ENCODE measurements around the gene SLC38A6.

The SLC38A6 gene

DNA sequence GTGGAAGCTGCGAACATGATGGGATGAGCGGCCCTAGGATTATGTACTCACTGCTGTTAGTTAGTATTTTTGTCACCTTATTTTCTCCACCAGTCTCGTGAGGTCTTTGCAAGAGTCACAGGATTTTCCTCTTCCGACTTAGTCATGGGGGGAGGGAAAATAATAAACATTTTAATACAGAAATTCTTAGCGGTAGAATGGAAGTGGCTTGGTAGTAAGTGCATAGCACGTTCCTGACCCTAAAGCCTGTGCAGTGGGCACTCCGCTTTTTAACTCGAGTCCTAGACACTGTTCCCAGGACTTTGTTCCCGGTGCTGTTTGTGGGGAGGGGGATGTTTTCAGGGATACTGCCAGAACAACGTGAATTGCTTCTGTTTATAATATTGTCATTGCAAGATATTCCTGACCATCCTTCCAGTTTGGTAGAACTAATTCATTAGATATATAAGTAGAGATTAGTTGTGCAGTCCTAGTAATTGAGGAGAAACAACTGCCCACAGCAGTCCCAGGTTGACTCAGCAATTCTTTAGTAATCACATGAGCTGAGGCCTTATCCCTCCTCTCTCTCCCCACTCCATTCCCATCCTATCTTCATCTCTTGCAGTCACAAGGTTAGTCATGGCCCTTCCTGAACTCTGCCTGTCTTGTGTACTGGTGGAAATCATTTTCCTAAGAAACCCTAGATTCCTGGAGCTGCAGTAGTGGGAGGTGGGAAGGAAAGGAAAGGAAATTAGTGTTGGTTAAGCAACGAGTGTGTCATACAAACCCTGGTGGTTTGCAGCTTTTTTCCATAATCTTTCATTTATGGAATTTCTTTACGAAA, 799 bp downstream of the SLC38A6 start:
- no peak for DNase-seq

DNA sequence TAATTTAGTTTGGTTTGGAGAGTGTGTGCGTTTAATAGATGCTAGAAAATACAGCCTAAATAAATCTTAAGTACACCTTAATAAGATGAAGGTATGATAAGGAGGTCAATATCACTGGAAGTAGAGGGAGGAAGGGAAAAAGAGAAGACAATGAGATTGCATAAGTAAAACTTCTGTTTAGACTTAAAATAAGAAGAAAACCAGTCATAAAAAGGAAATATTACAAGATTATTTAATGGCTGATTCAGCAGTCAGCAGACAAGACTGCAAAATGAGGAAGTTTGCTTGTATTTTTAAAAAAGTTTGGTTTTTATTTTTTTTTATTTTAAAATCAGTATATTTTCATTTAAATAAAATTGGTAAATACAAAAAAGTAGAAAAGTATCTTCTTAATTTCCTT, 3.2 kb downstream of the SLC38A6 start:
- no peak for DNase-seq

DNA sequence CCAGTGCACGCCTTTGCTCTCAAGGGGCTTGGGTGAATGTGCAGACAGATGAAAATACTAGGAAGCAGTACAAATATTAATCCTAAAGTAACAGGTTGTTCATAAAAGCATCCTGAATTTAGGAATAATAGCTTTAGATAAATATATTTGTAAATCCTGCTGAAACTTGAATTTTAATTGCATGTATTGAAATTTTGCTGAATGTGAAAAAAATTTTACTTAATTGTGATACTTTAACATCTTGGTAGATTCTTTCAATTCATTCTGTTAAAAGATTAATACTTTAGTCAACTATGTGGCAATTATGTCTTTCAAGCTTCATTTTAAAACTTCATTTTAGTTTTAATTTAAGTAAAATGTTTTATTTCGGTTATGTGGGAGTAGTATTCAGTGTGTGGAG, 5.5 kb downstream of the SLC38A6 start:
- DNase-seq: no peak

DNA sequence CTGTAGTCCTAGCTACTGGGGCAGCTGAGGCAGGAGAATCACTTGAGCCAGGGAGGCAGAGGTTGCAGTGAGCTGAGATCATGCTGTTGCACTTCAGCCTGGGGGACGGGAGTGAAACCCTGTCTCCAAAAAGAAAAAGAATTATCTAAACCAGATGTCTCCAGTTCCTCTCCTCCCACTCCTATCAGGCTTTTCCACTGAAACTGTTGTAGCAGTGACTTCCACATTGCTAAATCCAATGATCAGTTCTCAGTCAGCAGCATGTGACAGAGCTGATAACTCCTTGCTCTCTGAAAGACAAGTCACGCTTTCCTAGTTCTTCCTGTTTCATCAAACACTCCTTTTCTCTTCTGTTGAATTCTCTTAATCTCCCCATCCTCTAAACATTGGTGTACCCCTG, 8.6 kb downstream of the SLC38A6 start:
- no peak for DNase-seq

DNA sequence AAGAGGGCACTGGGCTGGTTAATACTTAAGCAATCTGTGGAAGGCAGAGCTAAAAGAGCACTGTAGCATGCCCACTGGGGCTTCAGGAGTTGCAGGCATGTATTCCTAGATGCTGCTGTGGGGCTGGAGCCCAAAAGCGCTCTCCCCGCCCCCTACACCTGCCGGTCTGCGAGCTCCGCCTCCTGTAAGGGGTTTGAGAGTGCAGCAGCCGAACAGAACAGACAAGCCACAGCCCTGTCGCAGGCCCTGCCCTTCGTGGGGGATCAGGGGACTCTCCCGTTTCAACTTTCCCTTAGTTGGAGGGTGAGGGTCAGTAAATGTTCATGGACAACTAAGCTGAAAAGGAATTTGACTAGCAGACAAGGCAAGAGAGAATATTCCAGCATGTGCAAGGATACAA, 17.6 kb downstream of the SLC38A6 start:
- no peak for DNase-seq

DNA sequence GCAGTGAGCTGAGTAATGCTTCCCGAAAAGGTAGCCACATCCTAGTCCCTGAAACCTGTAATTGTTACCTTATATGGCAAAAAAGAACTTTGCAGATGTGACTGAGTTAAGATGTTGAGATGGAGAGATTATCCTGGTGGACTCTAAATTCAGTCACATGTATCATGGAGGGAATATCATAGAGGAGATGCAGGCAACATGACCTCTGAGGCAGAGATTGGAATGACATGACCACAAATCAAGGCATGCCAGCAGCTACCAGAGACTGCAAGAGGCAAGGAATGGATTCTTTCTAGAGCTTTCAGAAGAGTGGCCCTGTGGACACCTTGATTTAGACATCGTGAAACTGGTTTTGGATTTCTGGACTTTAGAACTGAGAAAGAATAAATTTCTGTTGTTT, 18.5 kb downstream of the SLC38A6 start:
- no peak for DNase-seq

DNA sequence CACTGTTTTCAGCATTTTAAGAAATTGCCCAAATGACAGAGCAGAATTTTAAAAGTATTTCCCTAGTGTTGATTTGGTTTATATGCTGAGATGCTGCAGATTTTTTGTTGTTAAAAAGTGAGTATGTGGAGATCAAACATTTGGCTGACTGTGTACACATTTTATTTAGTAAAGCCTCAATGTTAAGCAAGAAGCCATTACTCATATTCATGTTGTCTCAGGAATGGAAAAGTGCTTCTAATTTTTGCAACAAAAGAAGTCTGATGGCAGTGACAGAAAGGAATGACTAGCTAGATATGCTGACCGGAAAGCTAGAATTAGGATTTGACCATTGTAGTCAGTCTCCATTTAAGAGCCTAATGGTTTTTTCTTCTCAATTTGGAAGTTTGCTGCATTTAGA, 22.5 kb downstream of the SLC38A6 start:
- DNase-seq: no peak

DNA sequence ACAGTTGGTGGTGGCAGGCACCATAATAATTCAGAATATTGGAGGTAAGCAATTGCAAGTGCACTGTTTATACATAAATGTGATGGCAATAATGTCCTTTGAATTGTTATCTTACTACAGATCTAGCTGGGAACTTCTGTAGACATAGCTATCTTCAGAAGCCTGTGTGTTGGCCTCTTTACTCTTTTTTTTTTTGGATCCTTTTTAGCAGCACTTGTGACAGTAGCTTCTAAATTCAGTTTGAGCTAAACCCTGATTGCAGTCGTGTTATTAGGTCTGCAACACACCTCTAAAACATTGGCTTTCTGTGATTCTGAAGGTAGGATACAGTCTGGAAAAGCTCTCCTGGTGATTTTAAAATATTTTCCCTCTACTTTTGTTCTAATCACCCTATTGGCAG, 38.5 kb downstream of the SLC38A6 start:
- no peak for DNase-seq

DNA sequence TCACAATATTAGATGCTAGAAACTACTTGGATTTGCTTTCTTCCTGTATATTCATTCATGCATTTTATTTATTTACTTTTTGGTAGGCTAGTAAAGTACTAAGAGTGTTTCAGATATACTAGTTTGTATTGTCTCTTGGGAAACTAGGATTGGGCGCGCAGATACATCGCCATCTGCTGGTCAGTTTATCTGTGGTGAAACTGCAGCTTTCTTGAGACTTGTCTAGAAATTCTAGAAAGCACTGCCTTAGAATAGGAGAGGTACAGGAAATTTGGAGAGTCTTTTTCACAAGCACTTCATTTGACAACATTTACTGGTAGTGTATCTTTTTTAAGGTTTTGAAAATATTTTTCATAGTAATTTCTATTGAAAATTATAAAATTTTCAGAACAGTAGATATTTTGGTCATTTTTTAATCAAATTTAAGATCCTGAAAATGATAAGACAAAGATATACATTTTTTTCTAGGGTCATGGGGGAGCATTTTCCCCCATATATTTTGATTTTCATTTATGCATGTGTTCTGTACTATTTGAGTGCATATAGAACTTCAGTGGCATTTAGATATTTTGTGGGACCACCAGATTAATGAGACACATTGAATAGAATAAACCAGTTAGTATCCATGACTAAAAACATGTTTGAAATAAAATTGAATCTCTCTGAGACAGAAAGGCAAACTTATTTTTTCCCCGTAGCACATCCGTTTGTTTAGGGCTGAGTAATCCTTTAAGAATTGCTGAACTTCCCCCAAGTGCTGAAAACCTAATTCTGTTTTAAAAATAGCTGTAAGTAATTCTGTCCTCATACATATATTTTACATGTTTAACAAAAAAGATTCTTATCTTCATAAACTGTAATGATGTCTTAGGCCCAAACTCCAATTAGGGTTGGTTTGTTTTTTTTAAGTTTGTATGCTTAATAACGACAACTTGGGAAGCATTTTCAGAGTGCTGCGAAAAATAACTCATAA, 44.5 kb downstream of the SLC38A6 start:
- peak; percentile 12 for DNase-seq

DNA sequence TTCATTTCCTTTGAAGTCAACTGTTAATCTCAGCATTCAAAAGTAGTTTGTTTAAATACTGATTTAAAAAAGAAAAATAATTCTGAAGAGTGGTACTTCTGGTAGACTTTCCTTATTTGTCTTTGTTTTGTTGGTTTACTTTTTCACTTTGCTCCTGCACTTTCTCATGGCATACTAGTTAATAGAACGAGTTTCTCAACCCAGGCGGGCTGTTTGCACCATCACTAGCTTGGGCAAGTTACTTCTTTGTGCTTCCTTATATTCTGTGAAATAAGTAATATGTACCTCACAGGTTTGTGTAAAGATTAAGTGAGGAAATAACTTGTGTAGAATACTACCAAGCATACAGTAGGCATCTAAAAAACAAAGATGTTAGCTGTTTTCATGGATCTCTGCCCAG, 45.5 kb downstream of the SLC38A6 start:
- DNase-seq: no peak

DNA sequence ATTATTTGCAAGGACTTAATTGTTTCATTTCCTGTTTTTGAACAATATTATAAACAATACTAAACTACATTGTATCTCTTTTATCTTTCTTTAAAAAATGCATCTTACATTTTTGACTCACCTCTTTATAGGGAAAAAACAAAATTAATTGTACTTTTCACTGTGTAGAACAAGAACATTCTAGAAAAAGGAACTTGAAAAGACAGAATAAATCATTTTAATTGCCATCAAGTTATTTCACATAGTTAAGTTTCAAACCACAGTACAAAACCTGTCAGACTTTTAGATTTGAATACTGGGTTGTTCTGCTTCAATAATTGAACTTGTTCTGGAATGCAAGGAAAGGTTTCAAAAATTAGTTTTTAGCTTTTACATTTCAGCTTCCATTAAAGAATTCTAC, 50.0 kb downstream of the SLC38A6 start:
- no peak for DNase-seq

DNA sequence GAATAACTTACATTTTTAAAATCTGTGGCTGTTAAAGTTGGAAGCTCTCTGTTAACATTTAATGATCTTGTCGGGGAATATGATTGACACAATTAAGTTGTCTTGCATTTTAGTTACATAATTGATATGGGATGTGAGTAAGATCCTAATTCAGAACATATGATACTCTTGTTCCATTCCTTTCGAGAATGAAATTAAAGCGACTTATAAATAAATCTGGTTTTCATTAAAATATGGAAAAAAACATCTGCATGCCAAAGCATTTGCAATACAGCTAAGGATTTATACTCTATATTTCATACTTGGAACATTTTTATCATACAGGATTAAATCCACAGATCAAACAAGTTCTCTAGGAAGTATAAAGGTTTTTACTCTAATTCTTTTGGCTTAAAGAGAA, 52.0 kb downstream of the SLC38A6 start:
- DNase-seq: no peak

DNA sequence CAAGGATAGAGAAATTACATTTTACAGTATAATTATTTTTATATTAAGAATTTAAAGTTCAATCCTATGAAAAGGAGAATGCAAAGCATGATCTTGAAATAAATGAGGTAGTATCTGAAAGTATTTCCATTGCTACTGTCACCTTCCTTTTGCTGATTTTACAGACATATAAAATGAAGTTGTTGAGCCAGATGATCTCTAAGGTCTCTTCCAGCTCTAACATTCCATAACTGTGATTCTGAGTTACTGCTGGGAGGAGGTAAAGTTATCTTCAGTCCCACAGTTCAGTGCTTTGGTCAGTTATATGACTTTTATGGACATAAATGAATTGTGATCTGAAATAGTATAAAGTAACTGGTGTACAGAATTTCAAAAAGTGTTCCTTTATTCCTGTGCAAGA, 52.8 kb downstream of the SLC38A6 start:
- no peak for DNase-seq

DNA sequence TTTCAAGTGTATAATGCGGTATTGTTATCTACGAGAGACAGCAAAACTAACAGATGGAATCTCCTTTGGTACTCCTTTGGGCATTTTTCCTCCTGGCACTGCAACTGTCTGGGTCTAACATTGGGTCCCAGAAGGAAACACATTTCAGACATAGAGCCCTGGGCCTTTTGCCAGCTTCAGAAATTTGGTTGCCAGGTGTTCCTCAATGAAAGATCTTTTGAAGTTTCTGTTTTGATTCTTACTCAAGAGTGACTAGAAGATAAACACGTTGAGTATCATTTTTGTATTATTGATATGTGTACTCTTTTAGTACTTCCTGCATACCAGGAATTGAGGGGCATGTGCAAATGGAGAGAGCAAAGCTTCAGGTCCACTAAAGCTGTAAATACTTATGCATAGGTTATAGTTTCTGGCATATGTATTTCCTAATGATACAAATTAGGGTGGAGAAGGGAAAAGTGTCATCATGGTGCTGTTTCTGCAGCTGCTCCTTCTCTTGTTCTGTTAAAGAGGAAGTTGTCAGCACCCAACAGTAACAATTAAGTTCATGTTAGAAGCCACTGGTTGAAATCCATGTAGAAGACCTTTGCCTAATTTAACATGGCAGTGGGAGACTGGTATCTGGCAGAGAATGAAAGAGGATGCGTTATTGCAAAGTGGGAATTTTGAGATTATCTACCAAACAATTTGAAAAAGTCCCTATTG, 53.5 kb downstream of the SLC38A6 start:
- no peak for DNase-seq

DNA sequence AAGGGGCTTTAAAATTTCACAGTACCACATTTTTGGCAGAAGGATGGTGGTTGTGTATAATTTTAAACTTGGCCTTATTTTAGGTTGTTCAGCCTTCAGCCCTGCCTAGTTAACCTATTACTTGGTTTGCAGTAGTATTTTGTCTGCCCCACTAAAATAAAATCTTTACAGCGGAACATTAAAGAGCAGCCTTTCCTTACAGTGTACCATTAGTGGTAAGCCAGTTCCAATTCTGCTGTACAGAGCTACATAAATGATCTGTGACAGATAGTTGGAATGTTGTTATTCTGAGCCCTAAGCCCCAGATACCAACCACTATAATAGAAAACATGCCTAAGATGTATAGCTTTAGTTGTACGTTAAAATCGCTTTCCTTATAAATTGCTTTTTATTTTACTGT, 56.2 kb downstream of the SLC38A6 start:
- no peak for DNase-seq

DNA sequence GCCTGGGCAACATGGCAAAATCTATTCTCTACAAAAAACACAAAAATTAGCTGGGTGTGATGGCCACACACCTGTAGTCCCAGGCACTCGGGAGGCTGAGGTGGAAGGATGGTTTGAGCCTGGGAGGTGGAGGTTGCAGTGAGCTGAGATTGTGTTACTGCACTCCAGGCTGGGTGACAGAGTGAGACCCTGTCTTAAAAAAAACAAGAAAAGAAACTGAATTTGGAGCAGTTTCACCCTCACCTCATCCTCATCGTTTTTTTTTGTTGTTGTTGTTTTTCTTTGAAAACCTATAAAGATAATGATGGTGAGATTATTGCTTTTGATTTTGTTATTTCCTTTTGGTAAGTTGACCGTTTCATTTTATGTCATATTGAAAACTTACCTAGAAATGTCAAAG, 60.7 kb downstream of the SLC38A6 start:
- DNase-seq: no peak

DNA sequence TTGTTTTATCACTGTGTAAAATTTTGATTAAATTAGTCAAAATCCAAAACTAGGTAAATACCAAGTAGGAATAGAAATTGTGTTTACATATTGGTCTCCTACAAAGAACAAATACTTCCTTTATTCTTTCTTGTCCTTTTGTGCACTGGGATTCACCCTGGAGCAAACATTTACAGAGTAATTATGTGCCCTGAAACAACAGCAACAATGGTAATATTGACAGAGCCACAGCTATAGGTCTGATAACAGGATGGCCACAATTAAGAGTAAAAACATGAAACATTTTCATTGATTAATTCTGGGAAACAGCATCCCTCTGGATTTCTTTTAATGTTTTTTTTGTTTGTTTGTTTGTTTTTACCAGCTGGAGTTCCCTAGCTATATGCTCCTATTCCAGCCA, 61.2 kb downstream of the SLC38A6 start:
- no peak for DNase-seq

DNA sequence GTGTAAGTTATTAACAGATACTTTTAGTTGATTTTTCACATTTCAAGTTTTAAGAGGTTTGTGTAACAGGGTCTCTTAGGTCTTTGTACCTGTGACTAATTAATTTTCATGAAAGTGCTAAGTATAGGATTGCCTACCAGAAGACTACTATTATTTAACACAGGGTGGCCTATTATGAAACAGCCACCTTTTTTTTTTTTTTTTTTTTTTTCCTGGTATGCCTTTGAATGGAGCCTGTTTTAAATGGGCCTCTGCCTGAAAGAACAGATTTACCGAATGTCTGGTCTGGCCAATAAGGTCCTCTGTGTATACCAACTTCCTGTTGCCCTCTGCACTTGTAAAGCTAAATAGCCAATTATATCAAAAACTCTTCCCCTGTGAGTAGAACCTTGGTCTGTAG, 62.5 kb downstream of the SLC38A6 start:
- DNase-seq: no peak

DNA sequence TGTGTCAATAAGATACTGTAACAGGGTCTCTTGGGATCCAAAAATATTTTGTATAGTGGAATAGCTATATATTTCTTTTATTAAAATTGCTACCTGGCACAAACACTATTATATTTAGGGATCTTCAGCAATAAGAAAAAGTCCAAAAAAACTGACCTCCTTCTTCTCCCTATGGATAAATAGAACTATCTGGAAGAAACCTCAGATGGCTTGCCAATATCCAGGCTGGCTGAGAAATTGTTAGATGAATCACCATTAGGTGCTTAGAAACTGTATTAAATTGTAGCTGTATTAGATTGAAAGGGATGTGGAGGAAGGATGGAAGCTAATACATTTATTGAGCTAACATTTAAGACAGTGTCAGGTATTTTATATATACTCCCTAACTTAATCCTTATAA, 66.0 kb downstream of the SLC38A6 start:
- DNase-seq: no peak

DNA sequence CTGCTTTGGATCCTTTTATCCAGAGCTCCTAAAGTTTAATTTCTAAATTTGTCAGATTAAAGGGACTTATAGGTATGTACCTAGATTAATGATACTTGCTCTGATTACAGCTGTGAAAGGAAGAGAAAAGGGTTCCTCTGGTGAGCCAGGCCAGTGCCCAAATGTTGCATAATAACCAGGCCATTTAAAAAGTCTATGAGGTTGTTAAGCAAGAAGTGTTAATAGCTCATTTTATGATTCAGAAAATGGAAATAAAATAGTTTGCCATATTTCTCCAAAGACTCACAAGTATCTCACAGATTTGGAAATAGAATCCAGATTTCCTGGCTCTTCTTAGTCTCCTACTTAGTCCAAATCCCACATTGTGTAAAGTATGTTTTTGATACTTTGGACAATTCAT, 67.6 kb downstream of the SLC38A6 start:
- no peak for DNase-seq

DNA sequence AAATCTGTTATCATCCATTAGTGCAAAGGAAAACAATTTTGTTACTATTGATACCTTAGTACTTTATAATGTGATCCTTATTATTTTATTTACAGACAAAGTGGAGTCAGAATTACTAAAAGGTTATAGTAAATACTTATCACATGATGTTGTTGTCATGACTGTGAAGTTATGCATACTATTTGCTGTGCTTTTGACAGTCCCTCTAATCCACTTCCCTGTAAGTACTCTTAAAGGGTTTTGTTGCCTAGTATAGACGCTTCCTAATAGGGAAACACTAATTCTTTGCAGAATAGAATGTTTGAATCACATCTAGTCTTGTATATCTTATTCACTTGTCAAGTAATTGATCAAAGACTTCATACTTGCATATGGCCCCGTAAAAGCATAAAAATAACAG, 69.4 kb downstream of the SLC38A6 start:
- no peak for DNase-seq

DNA sequence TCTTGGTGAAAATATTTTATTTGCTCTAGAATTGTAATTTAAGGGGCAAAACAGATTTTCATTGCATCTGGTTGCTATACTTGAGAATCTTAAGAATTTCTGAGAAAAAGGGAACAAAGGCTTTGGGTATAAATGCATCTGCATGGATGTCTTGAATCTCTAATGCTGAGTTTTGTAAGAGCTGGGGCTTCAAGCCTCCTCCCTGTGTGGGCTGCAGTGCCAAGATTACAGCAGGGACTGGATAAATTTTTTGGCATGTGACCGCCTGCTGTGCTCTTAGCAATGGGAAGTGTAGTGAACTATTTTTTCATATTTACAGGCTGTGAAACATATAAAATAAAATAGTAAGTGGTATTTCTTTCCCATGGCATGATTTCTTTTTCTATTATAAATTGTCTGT, 70.0 kb downstream of the SLC38A6 start:
- no peak for DNase-seq

DNA sequence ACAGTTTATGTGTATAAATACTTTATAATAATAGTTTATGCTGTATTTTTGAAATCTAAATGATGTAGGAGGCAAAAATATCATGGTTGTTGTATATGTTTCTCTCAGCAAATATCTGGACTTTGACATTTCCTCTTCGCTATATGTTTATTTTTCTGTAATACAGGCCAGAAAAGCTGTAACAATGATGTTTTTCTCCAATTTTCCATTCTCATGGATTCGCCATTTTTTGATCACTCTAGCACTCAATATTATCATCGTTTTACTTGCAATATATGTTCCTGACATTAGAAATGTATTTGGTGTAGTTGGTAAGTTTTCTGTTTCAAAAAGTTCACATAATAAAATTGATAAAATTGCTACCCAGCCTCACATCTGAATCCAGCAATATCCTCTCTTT, 70.6 kb downstream of the SLC38A6 start:
- DNase-seq: no peak

DNA sequence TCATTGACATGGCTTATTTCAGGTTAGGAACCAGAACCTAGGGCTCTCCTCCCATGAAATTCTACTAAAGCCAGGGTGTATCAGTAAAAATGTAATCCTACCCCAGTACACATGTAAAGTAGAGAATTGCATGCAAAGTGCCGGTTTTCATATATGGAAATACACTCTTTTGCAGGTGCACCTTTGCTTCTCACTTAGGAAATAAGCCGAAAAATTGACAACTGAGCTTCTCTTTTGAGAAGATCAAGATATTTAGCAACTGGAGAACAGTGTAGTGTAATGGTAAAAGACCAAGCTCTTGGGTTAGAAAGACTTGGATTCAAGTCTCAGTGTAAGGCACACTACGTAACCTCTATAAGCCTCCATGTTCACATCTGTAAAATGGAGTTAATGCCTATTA, 82.4 kb downstream of the SLC38A6 start:
- no peak for DNase-seq
